HCT116 (cell line): ENCODE data around the gene SRP9. TPM values are rescaled to one million over a fixed set of nuclear protein-coding genes. Genes with fewer than 3 reads are reported as not detected.

Experiments
- ATAC-seq: fragments of 200-7000 bp; cut with Tn5 transposase; 2 replicates; pipeline ENCODE4 v1.9.1; 2020; ENCODE audit warnings: mild to moderate bottlenecking, moderate library complexity
- BruUV-seq: library from RNA; stranded (reverse); fragments of 400-500 nt; replicated peaks from 2 replicates; lab custom pipeline; 2021; lab: Mats Ljungman, UMichigan
- CTCF ChIA-PET: fragments of 300-600 bp; sonication (Branson Sonifier 250); formaldehyde crosslinking; loops from one replicate; lab custom pipeline; 2021; ENCODE audit warnings: antibody characterized with exemption; lab: Charles Lee
- POLR2A ChIA-PET: fragments of 300-600, 350-600 bp; sonication (Branson Sonifier 250); formaldehyde crosslinking; loops from one replicate; lab custom pipeline; 2021; ENCODE audit warnings: antibody characterized with exemption; lab: Charles Lee
- RAD21 ChIA-PET, 2 experiments: fragments of 300-600 bp; sonication (Branson Sonifier 250); formaldehyde crosslinking; loops; one replicate each; lab custom pipeline; 2023; ENCODE audit warnings: low total read pairs in 2 of 2; ENCODE audit not compliant: uncharacterized antibody in 2 of 2, unreplicated experiment in 2 of 2, low non-redundant PET in 1 of 2; lab: Charles Lee
- DNase-seq: peaks from one replicate; pipeline ENCODE4 v3.0.0-alpha.2; 2010; ENCODE audit warnings: low read depth, low spot score
- H2AFZ ChIP-seq: fragments of 200-600 bp; shearing (Covaris generic), sonication (generic); 2 replicates; pipeline ENCODE4 v1.6.1; 2017; ENCODE audit warnings: low read depth, mixed run types, mixed read lengths, antibody characterized with exemption, low read length; ENCODE audit not compliant: poor library complexity, severe bottlenecking
- H3K27ac ChIP-seq: 2 replicates; pipeline ENCODE4 v1.5.1; 2012; ENCODE audit warnings: low read depth, low read length
- H3K27me3 ChIP-seq: fragments of 200-600 bp; sonication (generic); 2 replicates; pipeline ENCODE4 v1.6.1; 2016; ENCODE audit warnings: mixed run types, low read length, mixed read lengths; ENCODE audit not compliant: insufficient read depth
- H3K36me3 ChIP-seq, 2 experiments: fragments of 200-500 bp in 1 of 2; fragments of 200-600 bp in 1 of 2; sonication (Bioruptor generic) in 1 of 2; sonication (generic) in 1 of 2; 2 replicates each; pipeline versions ENCODE4 v1.5.1 to v1.6.1; 2014 to 2016; ENCODE audit warnings: low read length in 2 of 2, inconsistent platforms in 1 of 2, mixed read lengths in 1 of 2, mixed run types in 1 of 2; ENCODE audit not compliant: insufficient read depth in 2 of 2, control insufficient read depth in 1 of 2
- H3K4me1 ChIP-seq, 2 experiments: fragments of 200-600 bp in 1 of 2; sonication (generic) in 1 of 2; 2 replicates each; pipeline versions ENCODE4 v1.5.1 to v1.6.1; 2012 to 2017; ENCODE audit warnings: low read length in 2 of 2, inconsistent platforms in 1 of 2, mild to moderate bottlenecking in 1 of 2, mixed read lengths in 1 of 2, mixed run types in 1 of 2, moderate library complexity in 1 of 2; ENCODE audit not compliant: insufficient read depth in 2 of 2, control insufficient read depth in 1 of 2
- H3K4me2 ChIP-seq: fragments of 200-600 bp; sonication (generic); 2 replicates; pipeline ENCODE4 v1.6.1; 2017; ENCODE audit warnings: mixed run types, low read length, mixed read lengths
- H3K4me3 ChIP-seq, 2 experiments: fragments of 200-600 bp in 1 of 2; sonication (generic) in 1 of 2; replicated peaks in 1 of 2; 2 replicates each; pipeline ENCODE4 v1.5.1; 2011 to 2016; ENCODE audit warnings: low read length in 2 of 2, control low read depth in 1 of 2, low read depth in 1 of 2, mild to moderate bottlenecking in 1 of 2, mixed read lengths in 1 of 2, mixed run types in 1 of 2
- H3K79me2 ChIP-seq: fragments of 200-600 bp; sonication (generic); 2 replicates; pipeline ENCODE4 v1.6.1; 2017; ENCODE audit warnings: mild to moderate bottlenecking, mixed run types, low read length, moderate library complexity, mixed read lengths; ENCODE audit not compliant: insufficient read depth
- H3K9ac ChIP-seq: fragments of 200-600 bp; sonication (generic); 2 replicates; pipeline ENCODE4 v1.6.1; 2016; ENCODE audit warnings: low read length, mixed read lengths
- H3K9me2 ChIP-seq: fragments of 200-600 bp; sonication (generic), shearing (Covaris generic); 2 replicates; pipeline ENCODE4 v1.6.1; 2017; ENCODE audit warnings: mixed run types, mild to moderate bottlenecking, moderate library complexity; ENCODE audit not compliant: insufficient read depth
- H3K9me3 ChIP-seq, 2 experiments: fragments of 200-500 bp in 1 of 2; fragments of 200-600 bp in 1 of 2; sonication (Bioruptor generic) in 1 of 2; sonication (generic) in 1 of 2; 2 replicates each; pipeline ENCODE4 v1.6.1; 2014 to 2017; ENCODE audit warnings: low read length in 2 of 2, mixed read lengths in 2 of 2, inconsistent platforms in 1 of 2, low read depth in 1 of 2, mild to moderate bottlenecking in 1 of 2, mixed run types in 1 of 2, moderate library complexity in 1 of 2; ENCODE audit not compliant: control insufficient read depth in 1 of 2, insufficient read depth in 1 of 2
- H4K20me1 ChIP-seq: fragments of 200-600 bp; sonication (generic), shearing (Covaris generic); 2 replicates; pipeline ENCODE4 v1.6.1; 2017; ENCODE audit warnings: mixed run types, mild to moderate bottlenecking, moderate library complexity; ENCODE audit not compliant: insufficient read depth
- EGR1 ChIP-seq: IDR thresholded peaks from 2 replicates; pipeline ENCODE4 v1.6.1; 2012; ENCODE audit warnings: low read depth
- ELF1 ChIP-seq: IDR thresholded peaks from 2 replicates; pipeline ENCODE4 v1.6.1; 2012; ENCODE audit warnings: low read depth, borderline replicate concordance
- EZH2 ChIP-seq: fragments of 200-600 bp; sonication (generic); IDR thresholded peaks from 2 replicates; pipeline ENCODE4 v1.6.1; 2017; ENCODE audit warnings: antibody characterized with exemption, mixed run types
- EZH2phosphoT487 ChIP-seq: fragments of 200-600 bp; IDR thresholded peaks from 2 replicates; pipeline ENCODE4 v1.6.1; 2018; ENCODE audit warnings: antibody characterized with exemption, borderline replicate concordance
- FOSL1 ChIP-seq: IDR thresholded peaks from 2 replicates; pipeline ENCODE4 v1.6.1; 2012; ENCODE audit warnings: low read depth
- POLR2A ChIP-seq: IDR thresholded peaks from 2 replicates; pipeline ENCODE4 v1.7.0; 2011; ENCODE audit warnings: borderline replicate concordance; ENCODE audit not compliant: insufficient read depth, insufficient read length; ENCODE audit errors: extremely low read depth
- POLR2AphosphoS5 ChIP-seq: IDR thresholded peaks from 2 replicates; pipeline ENCODE4 v1.6.1; 2011; ENCODE audit warnings: mild to moderate bottlenecking, low read depth, low read length, moderate library complexity
- RAD21 ChIP-seq: IDR thresholded peaks from 2 replicates; pipeline ENCODE4 v1.6.1; 2012; ENCODE audit warnings: low read depth, mild to moderate bottlenecking
- REST ChIP-seq: IDR thresholded peaks from 2 replicates; pipeline ENCODE4 v1.6.1; 2012; ENCODE audit warnings: low read depth
- ZFX ChIP-seq: fragments of 450-650 bp; IDR thresholded peaks from 2 replicates; pipeline ENCODE4 v1.6.1; 2017
- intact Hi-C: fragments of 100-400 bp; cut with micrococcal nuclease; formaldehyde crosslinking; loops from 2 replicates; pipeline ENCODE4 v1.10.0; 2022
- total RNA-seq: library from RNA; stranded (reverse); gene quantifications from one replicate; pipeline ENCODE4 v1.2.1, GENCODE V29; 2021; ENCODE audit not compliant: unreplicated experiment

Gene SRP9
- total RNA-seq, 1 experiment from 2014 or later, result 220 TPM

GRCh38 chr1:225815526-225816178 is 38.0 kb downstream of the SRP9 start:
- TF ChIP-seq ZFX (no peak), RAD21 (no peak), ELF1 (no peak), FOSL1 (no peak), POLR2A (no peak), EZH2 (no peak), POLR2AphosphoS5 (no peak), REST (no peak), EZH2phosphoT487 (no peak), EGR1 (no peak)
- H2AFZ ChIP-seq, result no peak overlapping the region
- H3K4me2 ChIP-seq, result no peak overlapping the region
- no peaks in the 10 kb centered on the region for H3K79me2 ChIP-seq
- no TSS peak for BruUV-seq
- peaks cover 36 to 41% of the 10 kb centered on the region in 2 experiments for H3K4me1 ChIP-seq
- H3K9ac ChIP-seq, result no peak overlapping the region
- POLR2A ChIA-PET, result no interaction called here
- ATAC-seq (no peak), DNase-seq (no peak)
- H3K27ac ChIP-seq, result no peak overlapping the region
- H3K27me3 ChIP-seq, result no peaks in the 10 kb centered on the region
- H4K20me1 ChIP-seq, result no peaks in the 10 kb centered on the region
- H3K9me3 ChIP-seq, result no peaks in the 10 kb centered on the region
- RAD21 ChIA-PET, result no interaction called here
- no peaks in the 10 kb centered on the region for H3K36me3 ChIP-seq
- no peaks in the 10 kb centered on the region for H3K9me2 ChIP-seq
- no peak overlapping the region for H3K4me3 ChIP-seq
- intact Hi-C loops, result no loop called here
- CTCF ChIA-PET, result interaction anchor here (0.5 to 2.2 kb wide), 2 partner anchors 171 to 341 kb away, joined by 3 to 6 read pairs; no protein-coding TSS in a partner anchor
